Stimulated activated naive CD4-positive, alpha-beta T cell (primary cell): Measurements from ENCODE around the gene CUEDC2.

Source experiments
- DNase-seq, 6 experiments: peaks; one replicate each; lab custom pipeline; 2025; lab: John Stamatoyannopoulos, UW

The CUEDC2 gene

GRCh38 chr10:102432162-102432950 is at the start of gene CUEDC2:
TSS of gene CUEDC2 (minus strand) at chr10:102432574. CDS start at chr10:102425188, 7,386 bp downstream.
- peak; percentile 84 to 98 (median 90) for DNase-seq

- DNase-seq, result no peak
These were observed 48.0 kb upstream of the CUEDC2 start for GRCh38 chr10:102480396-102480795.

- DNase-seq, result no peak
These were observed 47.3 kb upstream of the CUEDC2 start for GRCh38 chr10:102479651-102480050.

- peak in 3 of 6 experiments; percentile 11 to 18 (median 12) for DNase-seq
These were observed 44.2 kb upstream of the CUEDC2 start for GRCh38 chr10:102476466-102477141.

GRCh38 chr10:102475451-102476040 is 43.2 kb upstream of the CUEDC2 start:
- no peak for DNase-seq

- DNase-seq, result peak in 5 of 6 experiments; percentile 12 to 45 (median 15)
These were observed 41.3 kb upstream of the CUEDC2 start for GRCh38 chr10:102473445-102474331.

GRCh38 chr10:102470579-102471546 is 38.5 kb upstream of the CUEDC2 start:
- no peak for DNase-seq

- DNase-seq, result no peak
These were observed 36.3 kb upstream of the CUEDC2 start for GRCh38 chr10:102468683-102469082.

GRCh38 chr10:102467971-102468438 is 35.6 kb upstream of the CUEDC2 start:
- no peak for DNase-seq

- DNase-seq, result no peak
These were observed 34.9 kb upstream of the CUEDC2 start for GRCh38 chr10:102467318-102467717.

- DNase-seq, result no peak
These were observed 33.1 kb upstream of the CUEDC2 start for GRCh38 chr10:102465466-102465865.

- DNase-seq, result no peak
These were observed 31.6 kb upstream of the CUEDC2 start for GRCh38 chr10:102463983-102464382.

- no peak for DNase-seq
These were observed 30.2 kb upstream of the CUEDC2 start for GRCh38 chr10:102462512-102463054.

- peak; percentile 78 to 91 (median 90) for DNase-seq
These were observed 29.0 kb upstream of the CUEDC2 start for GRCh38 chr10:102461187-102462054.

- no peak for DNase-seq
These were observed 28.4 kb upstream of the CUEDC2 start for GRCh38 chr10:102460836-102461186.

- no peak for DNase-seq
These were observed 26.3 kb upstream of the CUEDC2 start for GRCh38 chr10:102458656-102459055.

- DNase-seq, result no peak
These were observed 25.3 kb upstream of the CUEDC2 start for GRCh38 chr10:102457591-102458150.

- DNase-seq, result no peak
These were observed 23.6 kb upstream of the CUEDC2 start for GRCh38 chr10:102455893-102456471.
